SK-N-MC (cell line): ENCODE measurements around the gene FAM177A1.

Experiments
- EZH2 ChIP-seq: fragments of 200-600 bp; sonication (generic); IDR thresholded peaks from one replicate; pipeline ENCODE4 v1.6.1; 2017; ENCODE audit warnings: antibody characterized with exemption
- FOXP2 ChIP-seq: optimal IDR thresholded peaks from 2 replicates; pipeline ENCODE3; 2011; ENCODE audit warnings: mild to moderate bottlenecking, moderate library complexity; ENCODE audit not compliant: insufficient read depth; ENCODE audit errors: extremely low read length, control extremely low read depth
- POLR2AphosphoS5 ChIP-seq: IDR thresholded peaks from 2 replicates; pipeline ENCODE4 v1.6.1; 2012; ENCODE audit warnings: mild to moderate bottlenecking, low read depth, low read length, borderline replicate concordance

DNA sequence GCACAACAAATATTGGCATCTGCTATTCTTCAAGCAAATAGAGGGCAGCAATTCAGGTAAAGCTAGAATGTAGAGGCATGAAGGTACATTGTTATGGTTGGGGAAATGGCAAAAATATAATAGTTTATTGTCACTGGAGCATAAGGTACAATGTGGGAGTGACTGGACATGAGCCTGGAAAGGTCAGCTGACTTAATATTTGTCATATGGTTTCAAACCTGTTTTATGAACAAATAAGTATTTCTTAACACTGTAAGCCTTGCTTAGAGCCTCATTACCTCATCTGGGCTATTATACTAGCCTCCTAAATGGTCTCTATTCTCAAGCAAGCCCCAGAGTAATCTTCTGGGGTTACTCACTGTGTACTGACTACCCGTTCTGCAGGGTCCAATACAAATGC is 33.7 kb downstream of the FAM177A1 start:
- TF ChIP-seq POLR2AphosphoS5 (no peak), EZH2 (no peak), FOXP2 (no peak)
